CD8-positive, alpha-beta memory T cell (primary cell): ENCODE measurements around the gene MRPS18B. TPM values are rescaled to one million over a fixed set of nuclear protein-coding genes. Genes with fewer than 3 reads are reported as not detected.
"Not testable (repeated sequence)": the region's sequence is repeated elsewhere in the genome, so short reads cannot be mapped to it uniquely, and the experiment has no call there.

Experiments used
- CTCF ChIA-PET: fragments of 350-600 bp; sonication (Branson Sonifier 250); formaldehyde crosslinking; loops from one replicate; lab custom pipeline; 2021; ENCODE audit warnings: antibody characterized with exemption; lab: Charles Lee
- POLR2A ChIA-PET: fragments of 350-600 bp; sonication (Branson Sonifier 250); formaldehyde crosslinking; loops from one replicate; lab custom pipeline; 2021; ENCODE audit warnings: antibody characterized with exemption; lab: Charles Lee
- DNase-seq, 5 donors: peaks; one replicate each; pipeline versions ENCODE4 v3.0.0 to v3.0.0-alpha.2; 2020 to 2022; ENCODE audit warnings: mixed read lengths in 1 of 5
- H3K27ac ChIP-seq: one replicate; pipeline ENCODE4 v1.7.0; 2013; ENCODE audit warnings: low read depth, mild to moderate bottlenecking, low read length, moderate library complexity
- H3K27me3 ChIP-seq: 2 replicates; pipeline ENCODE4 v1.7.0; 2013; ENCODE audit warnings: low read length, mild to moderate bottlenecking; ENCODE audit not compliant: insufficient read depth, poor library complexity, severe bottlenecking
- H3K36me3 ChIP-seq: 2 replicates; pipeline ENCODE4 v1.7.0; 2013; ENCODE audit warnings: mild to moderate bottlenecking, low read length, moderate library complexity; ENCODE audit not compliant: insufficient read depth
- H3K4me1 ChIP-seq: 2 replicates; pipeline ENCODE4 v1.7.0; 2013; ENCODE audit warnings: mild to moderate bottlenecking, low read length, moderate library complexity; ENCODE audit not compliant: insufficient read depth
- H3K4me3 ChIP-seq: 2 replicates; pipeline ENCODE4 v1.7.0; 2013; ENCODE audit warnings: mild to moderate bottlenecking, low read length
- H3K9me3 ChIP-seq: 2 replicates; pipeline ENCODE4 v1.7.0; 2013; ENCODE audit warnings: mild to moderate bottlenecking, low read length
- H3K27ac Mint-ChIP-seq, 8 donors: one replicate each; pipeline ENCODE4 v1.8.0; 2020 to 2021; ENCODE audit warnings: mixed read lengths in 8 of 8, mild to moderate bottlenecking in 6 of 8, inconsistent platforms in 3 of 8, moderate library complexity in 3 of 8
- H3K27me3 Mint-ChIP-seq, 2 donors: one replicate each; pipeline ENCODE4 v1.8.0; 2020 to 2021; ENCODE audit warnings: mixed read lengths in 2 of 2, mild to moderate bottlenecking in 1 of 2, moderate library complexity in 1 of 2
- H3K36me3 Mint-ChIP-seq, 3 donors: one replicate each; pipeline ENCODE4 v1.8.0; 2020 to 2021; ENCODE audit warnings: mixed read lengths in 3 of 3, inconsistent platforms in 1 of 3, mild to moderate bottlenecking in 1 of 3
- H3K4me1 Mint-ChIP-seq, 3 donors: one replicate each; pipeline ENCODE4 v1.8.0; 2020 to 2021; ENCODE audit warnings: mixed read lengths in 3 of 3, inconsistent platforms in 1 of 3, mild to moderate bottlenecking in 1 of 3
- H3K4me3 Mint-ChIP-seq, 7 donors: one replicate each; pipeline ENCODE4 v1.8.0; 2020 to 2021; ENCODE audit warnings: mixed read lengths in 7 of 7, mild to moderate bottlenecking in 6 of 7, moderate library complexity in 4 of 7, inconsistent platforms in 2 of 7
- H3K9me3 Mint-ChIP-seq, 5 donors: one replicate each; pipeline ENCODE4 v1.8.0; 2020 to 2022; ENCODE audit warnings: mixed read lengths in 5 of 5, mild to moderate bottlenecking in 3 of 5, moderate library complexity in 2 of 5, inconsistent platforms in 1 of 5
- polyA plus RNA-seq: library from polyadenylated mRNA; unstranded; fragments of 300-500 nt; fragmentation: Illumina TruSeq; gene quantifications from one replicate; pipeline ENCODE4 v1.2.3, GENCODE V29; 2021
- total RNA-seq, 2 experiments: library from RNA; stranded (reverse); gene quantifications; one replicate each; pipeline ENCODE4 v1.2.3, GENCODE V29; 2021

Gene MRPS18B
- total and polyA plus RNA-seq, 3 experiments from 2014 or later: 102 to 113 (median 103) TPM

GRCh38 chr6:30651143-30651542 is 33.5 kb downstream of the MRPS18B start:
- H3K27ac Mint-ChIP-seq: peak overlapping the region in 2 of 8 donors; percentile 66 to 73

GRCh38 chr6:30654798-30655742 is 37.4 kb downstream of the MRPS18B start:
- Mint-ChIP-seq H3K4me1 (peaks cover 0 to 3% (median 2%) of the 10 kb centered on the region in 3 donors), H3K36me3 (peaks cover 8 to 90% (median 35%) of the 10 kb centered on the region in 3 donors), H3K27ac (peak overlapping the region in 5 of 8 donors; percentile 14 to 88 (median 51)), H3K9me3 (no peaks in the 10 kb centered on the region), H3K4me3 (peak overlapping the region in 1 of 7 donors; percentile 34), H3K27me3 (no peaks in the 10 kb centered on the region)
- no peak for DNase-seq
- Histone ChIP-seq H3K27me3 (no peaks in the 10 kb centered on the region), H3K4me3 (no peak overlapping the region), H3K4me1 (no peaks in the 10 kb centered on the region), H3K27ac (no peak overlapping the region), H3K9me3 (no peaks in the 10 kb centered on the region), H3K36me3 (peaks cover 57% of the 10 kb centered on the region)
- ChIA-PET CTCF (interaction anchor here (1.3 kb wide), 1 partner anchor 24 kb away, joined by 3 read pairs; no protein-coding TSS in a partner anchor), POLR2A (no interaction called here)

More at GRCh38 chr6:30651143-30651542, 33.5 kb downstream of the MRPS18B start:
- CTCF ChIA-PET: interaction anchor here (0.7 kb wide), 1 partner anchor 24 kb away, joined by 3 read pairs; no protein-coding TSS in a partner anchor
- H3K27me3 Mint-ChIP-seq: no peaks in the 10 kb centered on the region
- H3K27ac ChIP-seq: no peak overlapping the region
- H3K36me3 ChIP-seq: peaks cover 30% of the 10 kb centered on the region
- H3K9me3 Mint-ChIP-seq: no peaks in the 10 kb centered on the region
- H3K4me1 Mint-ChIP-seq: peaks cover 13 to 19% (median 15%) of the 10 kb centered on the region in 3 donors
- peak overlapping the region in 2 of 7 donors; percentile 22 to 49 for H3K4me3 Mint-ChIP-seq
- DNase-seq: no peak
- H3K36me3 Mint-ChIP-seq: peaks cover 0 to 61% (median 22%) of the 10 kb centered on the region in 3 donors
- no peaks in the 10 kb centered on the region for H3K27me3 ChIP-seq
- no peaks in the 10 kb centered on the region for H3K9me3 ChIP-seq
- H3K4me3 ChIP-seq: no peak overlapping the region
- H3K4me1 ChIP-seq: peaks cover 13% of the 10 kb centered on the region
- POLR2A ChIA-PET: interaction anchor here (1.9 kb wide), 1 partner anchor 33 kb away, joined by 10 read pairs; the partner anchor contains the start of gene MRPS18B

GRCh38 chr6:30655743-30656094 is 38.1 kb downstream of the MRPS18B start:
- CTCF ChIA-PET: interaction anchor here (1.3 kb wide), 2 partner anchors 24 to 114 kb away, joined by 3 to 4 read pairs; no protein-coding TSS in a partner anchor
- no peaks in the 10 kb centered on the region for H3K9me3 Mint-ChIP-seq

GRCh38 chr6:30656513-30656912 is 38.9 kb downstream of the MRPS18B start:
- H3K9me3 ChIP-seq: no peaks in the 10 kb centered on the region
- Mint-ChIP-seq H3K4me3 (no peak overlapping the region), H3K27me3 (no peaks in the 10 kb centered on the region), H3K4me1 (peaks cover 0 to 5% (median 2%) of the 10 kb centered on the region in 3 donors), H3K9me3 (no peaks in the 10 kb centered on the region), H3K27ac (peak overlapping the region in 2 of 8 donors; percentile 29 to 90), H3K36me3 (peaks cover 8 to 87% (median 34%) of the 10 kb centered on the region in 3 donors)
- ChIA-PET POLR2A (no interaction called here), CTCF (interaction anchor here (1.3 kb wide), 2 partner anchors 23 to 115 kb away, joined by 3 to 4 read pairs; no protein-coding TSS in a partner anchor)
- H3K36me3 ChIP-seq: peaks cover 63% of the 10 kb centered on the region
- no peak for DNase-seq
- H3K4me1 ChIP-seq: no peaks in the 10 kb centered on the region
- H3K4me3 ChIP-seq: no peak overlapping the region
- no peak overlapping the region for H3K27ac ChIP-seq
- no peaks in the 10 kb centered on the region for H3K27me3 ChIP-seq

More at GRCh38 chr6:30655743-30656094, 38.1 kb downstream of the MRPS18B start:
- H3K27ac ChIP-seq: no peak overlapping the region
- no peak overlapping the region for H3K4me3 ChIP-seq
- H3K4me1 Mint-ChIP-seq: peaks cover 0 to 5% (median 2%) of the 10 kb centered on the region in 3 donors
- H3K36me3 ChIP-seq: peaks cover 59% of the 10 kb centered on the region
- no peak for DNase-seq
- no peaks in the 10 kb centered on the region for H3K9me3 ChIP-seq
- POLR2A ChIA-PET: no interaction called here
- no peaks in the 10 kb centered on the region for H3K27me3 Mint-ChIP-seq
- no peaks in the 10 kb centered on the region for H3K27me3 ChIP-seq
- H3K4me1 ChIP-seq: no peaks in the 10 kb centered on the region
- H3K4me3 Mint-ChIP-seq: no peak overlapping the region
- H3K36me3 Mint-ChIP-seq: peaks cover 8 to 91% (median 37%) of the 10 kb centered on the region in 3 donors
- peak overlapping the region in 4 of 8 donors; percentile 14 to 77 (median 54) for H3K27ac Mint-ChIP-seq

- Histone ChIP-seq H3K36me3 (peaks cover 64% of the 10 kb centered on the region), H3K4me1 (no peaks in the 10 kb centered on the region), H3K4me3 (no peak overlapping the region), H3K27me3 (no peaks in the 10 kb centered on the region), H3K27ac (no peak overlapping the region), H3K9me3 (no peaks in the 10 kb centered on the region)
- Mint-ChIP-seq H3K36me3 (peaks cover 11 to 87% (median 35%) of the 10 kb centered on the region in 3 donors), H3K27me3 (no peaks in the 10 kb centered on the region), H3K4me3 (no peak overlapping the region), H3K27ac (peak overlapping the region in 5 of 8 donors; percentile 39 to 87 (median 70)), H3K9me3 (no peaks in the 10 kb centered on the region), H3K4me1 (peaks cover 0 to 5% (median 2%) of the 10 kb centered on the region in 3 donors)
- ChIA-PET CTCF (no interaction called here), POLR2A (interaction anchor here (0.7 kb wide), 1 partner anchor 15 kb away, joined by 3 read pairs; the partner anchor contains the start of gene DHX16)
- DNase-seq: no peak
Observed at GRCh38 chr6:30657454-30657853, 39.8 kb downstream of the MRPS18B start.

GRCh38 chr6:30657922-30658321 is 40.3 kb downstream of the MRPS18B start:
- ChIA-PET CTCF (interaction anchor here (1.1 kb wide), 1 partner anchor 73 kb away, joined by 4 read pairs; no protein-coding TSS in a partner anchor), POLR2A (interaction anchor here (0.7 kb wide), 1 partner anchor 15 kb away, joined by 3 read pairs; the partner anchor contains the start of gene DHX16)
- not testable (repeated sequence) for H3K4me1 ChIP-seq, H3K27me3 ChIP-seq, H3K9me3 Mint-ChIP-seq, DNase-seq, H3K27me3 Mint-ChIP-seq, H3K4me1 Mint-ChIP-seq, H3K27ac ChIP-seq, H3K9me3 ChIP-seq, H3K4me3 Mint-ChIP-seq, H3K4me3 ChIP-seq
- H3K36me3 Mint-ChIP-seq: peaks cover 11 to 87% (median 35%) of the 10 kb centered on the region in 3 donors
- H3K27ac Mint-ChIP-seq: peak overlapping the region in 4 of 8 donors; percentile 39 to 87 (median 74)
- H3K36me3 ChIP-seq: peaks cover 66% of the 10 kb centered on the region

- no peaks in the 10 kb centered on the region for H3K9me3 Mint-ChIP-seq
- DNase-seq: no peak
- ChIA-PET POLR2A (no interaction called here), CTCF (interaction anchor here (0.6 to 2.0 kb wide), 2 partner anchors 14 to 20 kb away, joined by 4 to 8 read pairs; no protein-coding TSS in a partner anchor)
- peaks cover 6 to 12% (median 6%) of the 10 kb centered on the region in 3 donors for H3K4me1 Mint-ChIP-seq
- H3K36me3 ChIP-seq: peaks cover 50% of the 10 kb centered on the region
- H3K4me3 Mint-ChIP-seq: no peak overlapping the region
- H3K4me1 ChIP-seq: no peaks in the 10 kb centered on the region
- H3K27ac Mint-ChIP-seq: peak overlapping the region in 1 of 8 donors; percentile 11
- H3K4me3 ChIP-seq: no peak overlapping the region
- no peaks in the 10 kb centered on the region for H3K27me3 Mint-ChIP-seq
- peaks cover 4 to 76% (median 8%) of the 10 kb centered on the region in 3 donors for H3K36me3 Mint-ChIP-seq
- no peaks in the 10 kb centered on the region for H3K27me3 ChIP-seq
- H3K27ac ChIP-seq: no peak overlapping the region
- H3K9me3 ChIP-seq: no peaks in the 10 kb centered on the region
Observed at GRCh38 chr6:30664994-30665767, 47.5 kb downstream of the MRPS18B start.
